Measurements from ENCODE around the gene PLXNB2.

DNA sequence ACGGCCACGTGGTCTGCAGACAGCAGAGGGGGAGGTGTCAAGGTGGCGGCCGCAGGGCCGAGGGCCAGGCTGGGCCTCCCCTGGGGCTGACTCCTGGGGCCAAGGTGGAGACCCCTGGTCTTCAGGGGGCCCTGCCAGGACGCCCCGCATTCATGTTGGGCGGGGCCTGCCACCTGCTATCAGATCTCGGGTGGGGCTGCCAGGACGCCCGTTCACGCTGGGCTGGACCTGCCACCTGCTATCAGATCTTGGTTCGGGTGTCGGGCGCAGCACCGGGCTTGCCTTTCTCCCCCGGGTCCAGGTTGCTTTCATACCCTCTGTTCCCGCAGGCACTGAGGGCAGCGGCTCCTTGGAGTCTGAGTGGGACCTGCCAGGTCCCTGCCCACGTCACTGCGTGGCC is 21.2 kb downstream of the PLXNB2 start:
- TF ChIP-seq SUZ12 (IDR thresholded peaks at IDR 0.05) (no peak), L3MBTL2 (conservative IDR thresholded peaks at IDR 0.05) (no peak), ZNF384 (IDR thresholded peaks at IDR 0.05) (no peak), NFRKB (IDR thresholded peaks at IDR 0.05) (no peak), BHLHE40 (IDR thresholded peaks at IDR 0.05; ENCODE audit: borderline replicate concordance) (no peak), FOXK2 (IDR thresholded peaks at IDR 0.05) (no peak), TARDBP (IDR thresholded peaks at IDR 0.05) (no peak), ARNT (IDR thresholded peaks at IDR 0.05) (no peak), FOXA1 (IDR thresholded peaks at IDR 0.05) (no peak), FOXM1 (IDR thresholded peaks at IDR 0.05; ENCODE audit: borderline replicate concordance) (no peak)
- TF ChIP-seq, protein P1, sequence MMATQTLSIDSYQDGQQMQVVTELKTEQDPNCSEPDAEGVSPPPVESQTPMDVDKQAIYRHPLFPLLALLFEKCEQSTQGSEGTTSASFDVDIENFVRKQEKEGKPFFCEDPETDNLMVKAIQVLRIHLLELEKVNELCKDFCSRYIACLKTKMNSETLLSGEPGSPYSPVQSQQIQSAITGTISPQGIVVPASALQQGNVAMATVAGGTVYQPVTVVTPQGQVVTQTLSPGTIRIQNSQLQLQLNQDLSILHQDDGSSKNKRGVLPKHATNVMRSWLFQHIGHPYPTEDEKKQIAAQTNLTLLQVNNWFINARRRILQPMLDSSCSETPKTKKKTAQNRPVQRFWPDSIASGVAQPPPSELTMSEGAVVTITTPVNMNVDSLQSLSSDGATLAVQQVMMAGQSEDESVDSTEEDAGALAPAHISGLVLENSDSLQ (IDR thresholded peaks at IDR 0.05), result no peak
